Peyer's patch (tissue), 4 donors: Measurements from ENCODE around the gene SGMS2.

Experiments
- CTCF ChIP-seq, 6 experiments: fragments of 450-650 bp in 4 of 6; fragments of 200-600 bp in 2 of 6; sonication (generic) in 1 of 6; IDR thresholded peaks; one replicate each; pipeline ENCODE4 v1.5.1; 2017 to 2019; ENCODE audit warnings: antibody characterized with exemption in 6 of 6, mild to moderate bottlenecking in 3 of 6, moderate library complexity in 1 of 6
- POLR2A ChIP-seq, 2 donors: fragments of 450-650 bp; IDR thresholded peaks; one replicate each; pipeline ENCODE4 v1.5.1; 2017; ENCODE audit warnings: antibody characterized with exemption in 2 of 2, mild to moderate bottlenecking in 2 of 2, moderate library complexity in 2 of 2

GRCh38 chr4:107900508-107900907 lies 75.8 kb downstream of the SGMS2 start:
- TF ChIP-seq CTCF (IDR thresholded peaks at IDR 0.05) = no peak
- TF ChIP-seq POLR2A (IDR thresholded peaks at IDR 0.05) = no peak
